GM13977 (cell line): Measurements from ENCODE around the gene TGFBR3.

Experiments
- DNase-seq: peaks from one replicate; pipeline ENCODE4 v3.0.0; 2012; ENCODE audit warnings: low spot score
- in situ Hi-C: fragments of 300-500 bp; cut with MboI; formaldehyde crosslinking; loops from one replicate; pipeline ENCODE4 v1.12.0; 2022; ENCODE audit warnings: low sequenced_read_pairs, low pct_unique_long_range_greater_than_20kb, mixed read lengths, inconsistent platforms; ENCODE audit not compliant: unreplicated experiment
- TF ChIP-seq, protein P1 (sequence below): IDR thresholded peaks from 2 replicates; pipeline ENCODE4 v1.5.1; 2012; ENCODE audit warnings: mild to moderate bottlenecking, control low read depth; ENCODE audit not compliant: insufficient read depth; ENCODE audit errors: extremely low read depth, missing control alignments

Gene TGFBR3

DNA sequence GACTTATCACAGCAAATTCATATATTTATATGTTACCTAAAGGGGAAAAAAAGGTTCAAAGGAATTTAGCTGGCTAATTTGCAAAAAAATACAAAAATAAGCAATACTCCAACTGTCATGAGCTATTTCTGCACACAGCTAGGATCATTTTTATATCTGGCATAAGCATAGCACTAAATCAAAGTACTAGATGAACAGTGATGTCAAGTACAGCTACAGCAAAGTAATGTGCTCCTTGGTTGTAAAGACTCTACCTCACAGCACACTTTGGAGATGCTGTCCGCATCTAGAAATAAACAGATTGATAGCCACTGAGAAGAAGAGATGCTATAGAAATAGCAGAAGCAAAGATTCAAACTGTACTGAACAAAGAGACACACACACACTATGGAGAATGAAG, 125.4 kb downstream of the TGFBR3 start:
- TF ChIP-seq, protein P1, sequence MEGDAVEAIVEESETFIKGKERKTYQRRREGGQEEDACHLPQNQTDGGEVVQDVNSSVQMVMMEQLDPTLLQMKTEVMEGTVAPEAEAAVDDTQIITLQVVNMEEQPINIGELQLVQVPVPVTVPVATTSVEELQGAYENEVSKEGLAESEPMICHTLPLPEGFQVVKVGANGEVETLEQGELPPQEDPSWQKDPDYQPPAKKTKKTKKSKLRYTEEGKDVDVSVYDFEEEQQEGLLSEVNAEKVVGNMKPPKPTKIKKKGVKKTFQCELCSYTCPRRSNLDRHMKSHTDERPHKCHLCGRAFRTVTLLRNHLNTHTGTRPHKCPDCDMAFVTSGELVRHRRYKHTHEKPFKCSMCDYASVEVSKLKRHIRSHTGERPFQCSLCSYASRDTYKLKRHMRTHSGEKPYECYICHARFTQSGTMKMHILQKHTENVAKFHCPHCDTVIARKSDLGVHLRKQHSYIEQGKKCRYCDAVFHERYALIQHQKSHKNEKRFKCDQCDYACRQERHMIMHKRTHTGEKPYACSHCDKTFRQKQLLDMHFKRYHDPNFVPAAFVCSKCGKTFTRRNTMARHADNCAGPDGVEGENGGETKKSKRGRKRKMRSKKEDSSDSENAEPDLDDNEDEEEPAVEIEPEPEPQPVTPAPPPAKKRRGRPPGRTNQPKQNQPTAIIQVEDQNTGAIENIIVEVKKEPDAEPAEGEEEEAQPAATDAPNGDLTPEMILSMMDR = no peak
- DNase-seq = no peak
- in situ Hi-C loops = no loop called here

DNA sequence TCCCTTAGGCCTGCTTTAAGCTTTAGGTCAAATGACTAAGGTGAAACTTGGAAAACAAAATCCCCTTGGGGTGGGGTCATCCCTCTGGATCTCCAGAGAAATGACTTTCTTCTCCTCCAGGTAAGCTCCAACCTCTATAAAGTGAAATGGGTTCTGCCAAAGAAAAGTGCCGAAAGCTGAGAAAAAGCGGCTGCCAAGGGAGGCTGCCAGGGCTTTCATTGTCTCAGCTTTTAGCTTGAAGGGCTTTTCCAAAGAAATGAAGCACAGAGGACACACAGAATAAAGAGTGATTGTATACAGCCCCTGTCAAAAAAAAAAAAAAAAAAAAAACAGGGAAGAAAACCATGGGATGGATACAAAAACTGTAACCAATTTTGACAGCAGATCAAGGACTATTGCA, 126.9 kb downstream of the TGFBR3 start:
- DNase-seq = no peak
- in situ Hi-C loops = no loop called here

DNA sequence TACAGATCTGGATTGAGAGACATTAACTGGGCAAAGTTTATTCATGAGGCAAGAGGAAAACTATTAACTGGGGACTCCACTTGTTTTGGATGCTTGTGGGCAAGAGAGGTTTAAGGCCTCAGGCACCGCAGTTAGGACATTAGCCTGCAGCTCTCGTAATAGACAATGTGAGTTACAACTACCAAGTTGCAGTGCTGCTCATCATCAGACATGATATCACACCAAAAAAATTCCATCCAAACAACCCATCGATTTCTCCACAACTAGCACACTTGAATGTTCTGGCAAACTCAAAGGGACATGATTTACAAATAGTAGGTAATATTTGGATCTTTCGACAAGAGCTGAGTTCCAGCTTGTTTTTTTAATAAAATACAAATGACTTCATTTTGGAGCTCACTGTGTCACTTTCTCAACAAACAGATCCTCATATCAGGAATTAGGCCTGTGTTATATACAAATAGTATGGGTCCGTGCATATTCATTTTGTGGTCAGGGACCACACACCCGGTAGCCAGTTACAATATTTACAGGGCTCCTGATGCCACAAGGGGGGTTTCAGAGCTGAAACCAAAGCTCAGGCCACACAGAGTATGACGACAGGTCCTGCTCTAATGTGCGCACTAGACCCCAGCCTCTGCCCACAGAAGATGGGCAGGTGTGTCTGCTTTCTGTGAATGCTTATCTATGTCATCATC, 128.0 kb downstream of the TGFBR3 start:
- TF ChIP-seq, protein P1 = no peak
- DNase-seq = no peak
- in situ Hi-C loops = no loop called here

More for the DNA sequence above, 126.9 kb downstream of the TGFBR3 start:
- TF ChIP-seq, protein P1 = no peak

DNA sequence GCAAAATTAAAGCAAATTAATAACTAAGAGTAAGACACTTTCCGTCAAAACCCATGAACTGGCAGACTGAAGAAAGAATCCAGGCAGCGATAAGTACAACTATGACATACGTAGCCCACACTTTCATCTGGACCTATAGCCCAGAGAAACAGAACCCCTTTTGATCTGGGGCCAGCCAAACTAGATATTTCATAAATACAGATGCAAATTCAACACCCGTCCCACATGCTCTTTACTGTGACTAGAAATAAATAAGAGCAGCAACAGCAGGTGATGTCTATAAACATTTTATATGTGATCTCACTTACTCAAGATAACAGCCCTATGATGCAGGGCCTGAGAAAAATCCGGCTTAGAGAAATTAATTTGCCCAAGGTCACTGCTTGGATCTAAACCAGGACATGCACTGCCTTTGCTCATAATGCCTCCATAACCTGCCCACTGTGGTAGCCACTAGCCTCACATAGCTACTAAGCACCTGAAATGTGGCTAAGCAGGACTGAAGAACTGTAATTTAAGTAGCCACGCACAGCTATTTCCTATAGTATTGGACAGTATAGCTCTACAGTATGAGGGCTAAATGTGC, 130.2 kb downstream of the TGFBR3 start:
- no peak for DNase-seq
- TF ChIP-seq, protein P1 = no peak
- in situ Hi-C loops = no loop called here

DNA sequence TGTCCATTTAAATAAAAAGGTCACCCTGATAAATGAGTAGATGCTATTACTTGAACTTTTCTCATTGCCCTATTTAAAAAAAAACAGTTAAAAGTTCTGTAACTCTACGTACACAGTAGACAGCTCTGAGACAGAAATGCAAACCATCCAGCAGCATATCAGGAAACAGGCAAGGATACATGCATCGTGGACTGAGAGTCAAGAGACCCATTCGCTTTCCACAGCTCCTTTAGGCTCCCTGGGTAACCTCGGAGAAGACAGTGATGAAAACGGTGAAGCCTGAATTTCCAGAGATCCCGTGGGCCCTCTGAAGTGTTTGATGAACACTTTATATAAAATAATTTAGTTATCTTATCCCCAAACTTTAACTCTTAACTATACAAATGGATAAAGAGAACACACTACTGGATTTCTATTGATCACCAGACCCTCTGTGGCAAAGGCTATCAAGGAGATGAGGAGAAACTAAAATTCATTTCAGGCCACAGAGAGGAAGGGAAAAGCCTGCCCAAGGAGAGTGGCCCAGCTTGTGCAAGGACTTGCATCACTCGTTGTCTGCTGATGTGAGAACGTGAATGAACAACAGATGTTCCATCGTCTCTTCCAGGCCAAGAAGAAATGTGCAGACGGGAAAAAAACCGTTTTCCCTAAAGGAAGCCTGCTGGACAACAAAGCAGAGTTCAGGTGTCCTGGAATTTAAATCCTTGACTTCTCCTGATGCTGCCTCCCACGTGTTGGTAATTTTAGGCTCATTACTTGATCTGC, 131.0 kb downstream of the TGFBR3 start:
- TF ChIP-seq, protein P1 = no peak
- in situ Hi-C loops = no loop called here
- no peak for DNase-seq

DNA sequence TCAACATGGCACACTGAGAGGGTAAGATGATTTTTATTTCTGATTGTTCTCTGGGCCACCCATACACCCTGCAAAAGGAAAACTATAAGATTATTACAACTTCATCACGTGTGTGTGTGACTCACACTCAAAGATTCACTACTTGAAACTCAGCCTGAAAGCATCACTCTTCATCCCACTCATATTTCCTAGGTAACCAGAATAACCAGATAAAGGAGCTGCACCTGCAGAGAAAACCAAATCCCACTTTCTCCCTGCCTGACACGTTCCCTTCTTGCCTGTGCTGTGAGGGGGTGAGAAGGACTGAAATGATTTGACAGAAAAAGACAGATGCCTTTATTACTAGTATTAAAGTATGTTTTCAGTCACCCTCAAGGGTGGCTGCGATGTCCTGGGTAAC, 131.6 kb downstream of the TGFBR3 start:
- DNase-seq = no peak
- in situ Hi-C loops = no loop called here
- TF ChIP-seq, protein P1 = no peak
